HG03175 (cell line): Measurements from ENCODE around the gene ANAPC15.
"Not testable (repeated sequence)": the region's sequence is repeated elsewhere in the genome, so short reads cannot be mapped to it uniquely, and the experiment has no call there.

Experiments used
- ATAC-seq: cut with Tn5 transposase; IDR thresholded peaks from one replicate; pipeline ENCODE4 v1.9.1; 2021; ENCODE audit warnings: mild to moderate bottlenecking, moderate library complexity; ENCODE audit not compliant: unreplicated experiment

ANAPC15 gene

GRCh38 chr11:72112143-72112977 is at the start of gene ANAPC15:
Gene ANAPC15 (minus strand): TSS chr11:72112695. CDS start chr11:72111276, 1,419 bp downstream.
- peak; percentile 93 for ATAC-seq

- no peak for ATAC-seq
Measured at GRCh38 chr11:72160319-72160718, 47.8 kb upstream of the ANAPC15 start.

- ATAC-seq, result no peak
Measured at GRCh38 chr11:72157131-72157530, 44.6 kb upstream of the ANAPC15 start.

- no peak for ATAC-seq
Measured at GRCh38 chr11:72155751-72156150, 43.3 kb upstream of the ANAPC15 start.

GRCh38 chr11:72154816-72155215 is 42.3 kb upstream of the ANAPC15 start:
- ATAC-seq, result no peak

- not testable (repeated sequence) for ATAC-seq
Measured at GRCh38 chr11:72153874-72154273, 41.4 kb upstream of the ANAPC15 start.

GRCh38 chr11:72150882-72151281 is 38.4 kb upstream of the ANAPC15 start:
- no peak for ATAC-seq

- ATAC-seq, result no peak
Measured at GRCh38 chr11:72146625-72147024, 34.1 kb upstream of the ANAPC15 start.

GRCh38 chr11:72144807-72145565 is 32.5 kb upstream of the ANAPC15 start:
- no peak for ATAC-seq

GRCh38 chr11:72142543-72142942 is 30.0 kb upstream of the ANAPC15 start:
- ATAC-seq, result not testable (repeated sequence)

GRCh38 chr11:72142086-72142485 is 29.6 kb upstream of the ANAPC15 start:
- ATAC-seq, result not testable (repeated sequence)

GRCh38 chr11:72141066-72141465 is 28.6 kb upstream of the ANAPC15 start:
- ATAC-seq, result no peak

- no peak for ATAC-seq
Measured at GRCh38 chr11:72140661-72141060, 28.2 kb upstream of the ANAPC15 start.

- no peak for ATAC-seq
Measured at GRCh38 chr11:72139500-72139899, 27.0 kb upstream of the ANAPC15 start.

- ATAC-seq, result no peak
Measured at GRCh38 chr11:72138821-72139390, 26.4 kb upstream of the ANAPC15 start.

GRCh38 chr11:72136684-72137262 is 24.3 kb upstream of the ANAPC15 start:
- ATAC-seq, result no peak

GRCh38 chr11:72135891-72136683 is 23.6 kb upstream of the ANAPC15 start:
- ATAC-seq, result no peak

GRCh38 chr11:72135473-72135872 is 23.0 kb upstream of the ANAPC15 start, which contains the start of gene FOLR3:
Gene FOLR3 (plus strand): TSS chr11:72135725. CDS start chr11:72135953, 228 bp downstream.
- ATAC-seq, result not testable (repeated sequence)

GRCh38 chr11:72132646-72133045 is 20.2 kb upstream of the ANAPC15 start:
- no peak for ATAC-seq

GRCh38 chr11:72129381-72129780 is 16.9 kb upstream of the ANAPC15 start:
- no peak for ATAC-seq
